Tibial artery (tissue), 4 donors: ENCODE data around the gene RAB5B.
"Not testable (repeated sequence)": the region's sequence is repeated elsewhere in the genome, so short reads cannot be mapped to it uniquely, and the experiment has no call there.

Experiments used
- DNase-seq, 2 donors: peaks; one replicate each; pipeline ENCODE4 v3.0.0-alpha.2; 2019
- H3K27ac ChIP-seq, 2 donors: fragments of 200-600 bp; sonication (generic) in 1 of 2; 1 replicate in 1 of 2; 2 replicates in 1 of 2; pipeline ENCODE4 v1.5.1; 2018 to 2019; ENCODE audit warnings: mild to moderate bottlenecking in 1 of 2
- H3K27me3 ChIP-seq, 2 donors: fragments of 200-600 bp; sonication (generic) in 1 of 2; one replicate each; pipeline versions ENCODE4 v1.5.1 to v1.6.0; 2016 to 2019
- H3K36me3 ChIP-seq, 3 donors: fragments of 200-600 bp; sonication (generic) in 2 of 3; one replicate each; pipeline ENCODE4 v1.5.1; 2016 to 2019; ENCODE audit warnings: mild to moderate bottlenecking in 2 of 3
- H3K4me1 ChIP-seq, 4 donors: fragments of 200-600 bp; sonication (generic) in 2 of 4; 1 replicate in 3 of 4; 2 replicates in 1 of 4; pipeline ENCODE4 v1.5.1; 2016 to 2019
- H3K4me3 ChIP-seq, 2 donors: fragments of 200-600 bp; sonication (generic) in 1 of 2; 1 replicate in 1 of 2; 2 replicates in 1 of 2; pipeline ENCODE4 v1.5.1; 2018 to 2019; ENCODE audit warnings: mild to moderate bottlenecking in 2 of 2
- H3K9me3 ChIP-seq, 3 donors: fragments of 200-600 bp; sonication (generic) in 1 of 3; one replicate each; pipeline ENCODE4 v1.5.1; 2016 to 2019
- intact Hi-C: fragments of 100-400 bp; cut with DNase I; formaldehyde crosslinking; loops from one replicate; pipeline ENCODE4 v1.15.0; 2023; ENCODE audit warnings: low total_unique reads
- TF ChIP-seq, protein P1 (sequence below), 2 experiments: fragments of 200-600 bp in 1 of 2; fragments of 450-650 bp in 1 of 2; IDR thresholded peaks; one replicate each; pipeline ENCODE4 v1.5.1; 2017 to 2019; ENCODE audit warnings: antibody characterized with exemption in 2 of 2, mild to moderate bottlenecking in 1 of 2, moderate library complexity in 1 of 2

RAB5B gene

DNA sequence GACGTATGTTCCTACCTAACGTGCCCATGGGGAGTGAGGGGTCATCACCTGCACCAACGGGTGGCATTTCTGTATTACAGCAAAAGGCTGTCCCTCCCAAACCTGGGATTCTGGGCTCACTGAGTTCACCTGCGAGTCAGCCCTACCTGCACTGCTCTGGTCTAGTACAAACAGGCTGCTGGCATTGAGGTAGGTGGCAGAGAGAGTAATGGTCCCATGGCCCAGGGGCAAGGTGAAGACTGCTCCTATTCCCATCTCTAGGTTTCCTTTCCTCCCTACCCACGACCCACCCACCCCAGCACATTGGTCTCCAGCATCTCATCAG lies 23.6 kb downstream of the RAB5B start:
- H3K36me3 ChIP-seq: peaks cover 12 to 50% (median 33%) of the 10 kb centered on the region in 3 donors
- H3K27ac ChIP-seq: peak overlapping the region; percentile 74 to 80
- TF ChIP-seq, protein P1, sequence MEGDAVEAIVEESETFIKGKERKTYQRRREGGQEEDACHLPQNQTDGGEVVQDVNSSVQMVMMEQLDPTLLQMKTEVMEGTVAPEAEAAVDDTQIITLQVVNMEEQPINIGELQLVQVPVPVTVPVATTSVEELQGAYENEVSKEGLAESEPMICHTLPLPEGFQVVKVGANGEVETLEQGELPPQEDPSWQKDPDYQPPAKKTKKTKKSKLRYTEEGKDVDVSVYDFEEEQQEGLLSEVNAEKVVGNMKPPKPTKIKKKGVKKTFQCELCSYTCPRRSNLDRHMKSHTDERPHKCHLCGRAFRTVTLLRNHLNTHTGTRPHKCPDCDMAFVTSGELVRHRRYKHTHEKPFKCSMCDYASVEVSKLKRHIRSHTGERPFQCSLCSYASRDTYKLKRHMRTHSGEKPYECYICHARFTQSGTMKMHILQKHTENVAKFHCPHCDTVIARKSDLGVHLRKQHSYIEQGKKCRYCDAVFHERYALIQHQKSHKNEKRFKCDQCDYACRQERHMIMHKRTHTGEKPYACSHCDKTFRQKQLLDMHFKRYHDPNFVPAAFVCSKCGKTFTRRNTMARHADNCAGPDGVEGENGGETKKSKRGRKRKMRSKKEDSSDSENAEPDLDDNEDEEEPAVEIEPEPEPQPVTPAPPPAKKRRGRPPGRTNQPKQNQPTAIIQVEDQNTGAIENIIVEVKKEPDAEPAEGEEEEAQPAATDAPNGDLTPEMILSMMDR (IDR thresholded peaks at IDR 0.05): no peak
- H3K9me3 ChIP-seq: no peaks in the 10 kb centered on the region
- no peak for DNase-seq
- intact Hi-C loops: loop anchor here (5.0 to 10.0 kb wide), 2 partner anchors 45 to 107 kb away; partner anchors contain the start of genes PA2G4 and RPS26
- peak overlapping the region; percentile 60 to 63 for H3K4me3 ChIP-seq
- H3K27me3 ChIP-seq: no peaks in the 10 kb centered on the region
- H3K4me1 ChIP-seq: peaks cover 0 to 14% (median 9%) of the 10 kb centered on the region in 4 donors

- not testable (repeated sequence) for H3K4me3 ChIP-seq, DNase-seq, H3K27me3 ChIP-seq, H3K9me3 ChIP-seq, H3K27ac ChIP-seq
- Histone ChIP-seq H3K36me3 (peaks cover 0 to 50% (median 31%) of the 10 kb centered on the region in 3 donors), H3K4me1 (peaks cover 0 to 14% (median 9%) of the 10 kb centered on the region in 4 donors)
- intact Hi-C loops: loop anchor here (5.0 to 10.0 kb wide), 2 partner anchors 43 to 105 kb away; partner anchors contain the start of genes PA2G4 and RPS26
Measured at GRCh38 chr12:55999522-55999921, 25.6 kb downstream of the RAB5B start.

GRCh38 chr12:55999999-56000540 lies 26.2 kb downstream of the RAB5B start:
- intact Hi-C loops: loop anchor here (5.0 to 10.0 kb wide), 2 partner anchors 42 to 105 kb away; partner anchors contain the start of genes PA2G4 and RPS26
- H3K27ac ChIP-seq, DNase-seq, H3K4me3 ChIP-seq, H3K27me3 ChIP-seq, H3K9me3 ChIP-seq: not testable (repeated sequence)
- H3K4me1 ChIP-seq: peaks cover 0 to 14% (median 9%) of the 10 kb centered on the region in 4 donors
- peaks cover 0 to 50% (median 29%) of the 10 kb centered on the region in 3 donors for H3K36me3 ChIP-seq

DNA sequence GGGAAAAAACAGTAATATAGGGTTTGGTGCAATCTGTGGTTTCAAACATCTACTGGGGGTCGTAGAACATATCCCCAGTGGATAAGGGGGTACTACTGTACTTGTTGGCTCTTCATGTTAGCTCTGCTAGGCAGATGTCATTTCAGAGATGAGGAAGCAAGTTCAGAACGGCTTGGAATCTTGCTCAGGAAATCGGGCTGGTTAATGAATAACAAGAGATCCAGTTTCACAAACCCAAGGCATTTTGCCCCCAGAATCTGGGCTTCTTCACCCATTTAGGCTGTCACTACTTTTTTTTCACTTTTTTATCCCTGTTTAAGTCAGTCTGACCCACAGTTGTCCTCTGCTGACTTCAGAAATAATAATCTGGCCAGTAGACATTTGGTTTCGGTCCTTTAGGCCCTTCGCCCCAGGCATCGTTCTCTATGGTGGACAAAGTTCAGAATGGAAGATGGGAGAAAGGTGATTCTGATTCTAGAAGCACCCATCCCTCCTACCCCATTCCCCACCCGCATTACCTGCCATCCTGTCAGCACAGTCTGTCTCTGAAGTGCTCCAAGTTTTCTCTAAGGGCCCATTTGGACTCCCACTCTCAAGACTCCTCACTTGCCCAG lies 27.7 kb downstream of the RAB5B start:
- peaks cover 0 to 48% (median 24%) of the 10 kb centered on the region in 3 donors for H3K36me3 ChIP-seq
- no peaks in the 10 kb centered on the region for H3K27me3 ChIP-seq
- no peak overlapping the region for H3K27ac ChIP-seq
- intact Hi-C loops: no loop called here
- TF ChIP-seq, protein P1 (IDR thresholded peaks at IDR 0.05): no peak
- H3K4me1 ChIP-seq: peaks cover 0 to 14% (median 7%) of the 10 kb centered on the region in 4 donors
- no peaks in the 10 kb centered on the region for H3K9me3 ChIP-seq
- no peak overlapping the region for H3K4me3 ChIP-seq
- DNase-seq: no peak

DNA sequence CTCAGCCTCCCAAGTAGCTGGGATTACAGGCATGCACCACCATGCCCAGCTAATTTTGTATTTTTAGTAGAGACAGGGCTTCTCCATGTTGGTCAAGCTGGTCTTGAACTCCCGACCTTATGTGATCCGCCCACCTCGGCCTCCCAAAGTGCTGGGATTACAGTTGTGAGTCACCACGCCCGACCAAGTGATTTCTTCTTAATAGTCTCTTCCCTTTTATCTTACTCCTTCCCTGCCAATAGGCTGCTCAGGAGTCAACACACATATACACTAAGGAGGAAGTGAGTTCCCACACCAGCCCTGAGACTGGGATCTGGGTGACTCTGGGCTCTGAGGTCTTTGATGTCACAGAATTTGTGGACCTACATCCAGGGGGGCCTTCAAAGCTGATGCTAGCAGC lies 29.5 kb downstream of the RAB5B start:
- intact Hi-C loops: not testable (repeated sequence)
- peaks cover 0 to 48% (median 24%) of the 10 kb centered on the region in 3 donors for H3K36me3 ChIP-seq

GRCh38 chr12:56004211-56004610 lies 30.3 kb downstream of the RAB5B start:
- intact Hi-C loops: no loop called here
- H3K4me3 ChIP-seq: no peak overlapping the region
- peaks cover 0 to 10% (median 4%) of the 10 kb centered on the region in 4 donors for H3K4me1 ChIP-seq
- H3K9me3 ChIP-seq: no peaks in the 10 kb centered on the region
- no peak overlapping the region for H3K27ac ChIP-seq
- TF ChIP-seq, protein P1 (IDR thresholded peaks at IDR 0.05): no peak
- H3K27me3 ChIP-seq: no peaks in the 10 kb centered on the region
- no peak for DNase-seq
- peaks cover 0 to 48% (median 24%) of the 10 kb centered on the region in 3 donors for H3K36me3 ChIP-seq

More for the DNA sequence above, 29.5 kb downstream of the RAB5B start:
- H3K9me3 ChIP-seq, H3K27ac ChIP-seq, H3K4me1 ChIP-seq, H3K4me3 ChIP-seq, DNase-seq, H3K27me3 ChIP-seq: not testable (repeated sequence)
